Activated CD8-positive, alpha-beta memory T cell treated with anti-CD3 and anti-CD28 coated beads, Interleukin-2, amount 50 U/mL, for 4 hours (primary cell): ENCODE data around the gene DVL3.
A peak's percentile ranks its signal among the peaks of the same experiment; 100 is the strongest.
"Not testable (repeated sequence)": the region's sequence is repeated elsewhere in the genome, so short reads cannot be mapped to it uniquely, and the experiment has no call there.

Experiments
- DNase-seq: peaks from one replicate; pipeline ENCODE4 v3.0.0-alpha.2; 2020

Gene DVL3

DNA sequence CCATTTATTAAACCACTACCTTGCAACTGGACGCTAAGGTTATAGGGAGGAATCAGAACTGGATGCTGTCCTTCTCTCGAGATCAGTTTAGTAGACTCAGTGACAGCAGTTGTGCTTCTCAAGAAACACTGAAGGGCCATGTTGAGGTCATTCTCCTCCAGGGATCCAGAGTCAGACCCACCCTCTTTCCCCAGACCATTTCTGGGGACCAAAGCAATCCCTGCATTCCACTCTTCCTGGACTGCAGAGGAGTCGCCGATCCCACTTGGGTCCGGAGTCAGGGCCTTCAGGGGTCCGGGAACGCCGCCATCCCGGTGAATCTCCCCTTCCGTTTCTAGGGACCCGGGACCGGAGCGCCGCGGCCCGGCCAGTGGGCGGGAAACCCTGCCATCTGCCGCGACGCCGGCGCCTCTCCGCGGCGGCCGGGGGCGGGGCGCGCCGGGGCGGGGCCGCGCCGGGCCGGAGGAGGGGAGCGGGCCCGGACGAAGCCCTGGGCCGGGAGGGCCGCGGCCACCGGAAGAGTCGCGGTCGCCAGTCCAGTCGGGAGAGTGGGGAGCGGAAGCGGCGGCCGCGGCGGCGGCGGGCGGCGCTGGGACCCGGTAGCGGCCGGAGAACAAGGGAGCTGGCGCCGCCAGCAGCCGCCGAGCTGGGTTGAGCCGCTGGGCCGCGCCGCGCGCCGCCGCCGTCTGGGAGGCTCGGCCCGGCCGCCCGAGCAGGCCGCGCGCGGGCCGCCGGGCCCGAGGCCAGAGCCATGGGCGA lies at the start of gene DVL3:
Gene DVL3, plus strand, starts transcription at position 493 of the 759 bp plus-strand sequence. Its CDS starts 259 bp downstream, at position 752.
- DNase-seq = peak; percentile 41

DNA sequence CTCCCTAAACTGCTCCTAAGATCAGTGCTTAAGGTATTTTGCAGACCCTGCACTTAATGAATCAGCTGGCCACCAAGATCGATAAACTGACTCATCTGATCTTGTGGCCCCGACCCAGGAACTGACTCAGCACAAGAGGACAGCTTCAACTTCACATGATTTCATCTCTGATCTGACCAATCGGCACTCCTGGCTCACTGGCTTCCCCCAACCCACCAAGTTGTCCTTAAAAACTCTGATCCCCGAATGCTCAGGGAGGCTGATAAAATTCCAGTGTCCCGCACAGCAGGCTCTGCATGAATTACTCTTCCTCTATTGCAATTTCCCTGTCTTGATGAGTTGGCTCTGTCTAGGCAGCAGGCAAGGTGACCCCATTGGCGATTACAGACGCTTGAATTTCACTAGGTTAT lies 44.9 kb upstream of the DVL3 start:
- no peak for DNase-seq

DNA sequence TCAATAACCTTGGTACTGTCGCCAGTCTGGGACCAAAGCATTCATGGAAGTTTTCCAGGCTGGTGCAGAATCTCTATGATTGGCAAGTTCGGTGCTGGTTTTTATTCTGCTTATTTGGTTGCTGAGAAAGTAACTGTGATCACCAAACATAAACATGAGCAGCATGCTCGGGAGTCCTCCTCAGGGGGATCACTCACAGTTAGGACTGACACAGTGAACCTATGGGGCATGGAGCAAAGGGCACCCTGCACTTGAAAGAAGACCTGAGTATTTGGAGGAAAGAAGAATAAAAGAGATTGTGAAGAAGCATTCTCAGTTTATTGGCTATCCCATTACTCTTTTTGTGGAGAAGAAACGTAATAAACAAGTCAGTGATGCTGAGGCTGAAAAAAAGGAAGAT lies 39.2 kb upstream of the DVL3 start:
- no peak for DNase-seq

DNA sequence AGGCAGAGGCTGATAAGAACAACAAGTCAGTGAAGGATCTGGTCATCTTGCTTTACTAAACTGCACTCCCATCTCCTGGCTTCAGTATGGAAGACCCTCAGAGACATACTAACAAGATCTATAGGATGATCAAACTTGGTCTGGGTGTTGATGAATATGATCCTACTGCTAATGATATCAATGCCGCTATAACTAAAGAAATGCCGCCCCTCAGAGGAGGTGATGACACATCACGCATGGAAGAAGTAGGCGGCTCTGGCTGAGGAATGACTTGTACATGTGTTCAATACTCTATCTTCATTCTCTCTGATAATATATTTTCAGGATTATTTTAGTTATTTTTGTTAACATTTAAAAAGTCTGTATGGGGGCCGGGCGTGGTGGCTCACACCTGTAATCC lies 37.5 kb upstream of the DVL3 start:
- DNase-seq = no peak

DNA sequence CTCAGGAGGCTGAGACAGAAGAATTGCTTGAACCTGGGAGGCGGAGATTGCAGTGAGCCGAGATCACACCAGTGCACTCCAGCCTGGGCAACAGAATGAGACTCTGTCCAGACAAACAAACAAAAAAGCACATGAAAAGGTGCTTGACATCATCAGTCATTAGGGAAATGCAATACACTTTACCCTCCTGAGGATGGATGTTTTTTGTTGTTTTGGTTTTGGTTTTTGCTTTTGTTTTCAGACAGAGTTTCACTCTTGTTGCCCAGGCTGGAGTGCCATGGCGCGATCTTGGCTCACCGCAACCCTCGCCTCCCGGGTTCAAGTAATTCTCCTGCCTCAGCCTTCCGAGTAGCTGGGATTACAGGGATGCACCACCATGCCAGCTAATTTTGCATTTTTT lies 34.1 kb upstream of the DVL3 start:
- DNase-seq = not testable (repeated sequence)

DNA sequence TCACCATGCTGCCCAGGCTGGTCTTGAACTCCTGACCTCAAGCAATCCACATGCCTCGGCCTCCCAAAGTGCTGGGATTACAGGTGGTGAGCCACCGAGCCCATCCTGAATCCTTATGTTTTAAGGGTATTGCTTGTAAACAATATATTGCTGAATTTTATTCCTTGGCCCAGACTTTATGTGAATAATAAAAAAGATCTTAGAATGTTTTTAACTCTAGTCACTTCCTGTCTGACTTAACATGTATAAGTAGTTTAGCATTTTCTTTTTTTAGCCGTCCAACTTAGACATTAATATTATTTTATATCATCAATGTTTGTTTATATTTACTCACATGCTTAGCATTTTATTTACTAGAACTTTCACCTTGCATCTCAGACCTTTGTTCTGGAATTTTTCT lies 29.2 kb upstream of the DVL3 start:
- DNase-seq = no peak

DNA sequence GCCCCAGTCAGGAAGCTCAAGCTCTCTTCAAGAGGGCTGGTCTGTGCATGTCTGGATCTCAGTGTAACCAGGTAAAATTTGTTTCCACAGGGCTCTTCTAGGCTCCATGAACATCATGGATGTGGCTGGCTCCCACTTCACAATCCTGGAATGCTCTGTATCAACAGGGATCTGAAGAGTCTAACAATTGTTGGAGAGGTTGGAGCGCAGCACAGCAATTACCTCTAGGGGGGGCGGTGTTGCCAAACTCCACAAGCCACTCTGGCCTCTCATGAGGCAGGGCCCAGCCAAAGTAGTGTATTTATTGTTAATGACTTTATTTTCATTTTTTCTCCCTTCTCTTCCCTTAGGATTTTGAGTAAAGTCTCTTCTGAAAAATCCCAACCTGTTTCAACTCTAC lies 26.2 kb upstream of the DVL3 start:
- DNase-seq = no peak

DNA sequence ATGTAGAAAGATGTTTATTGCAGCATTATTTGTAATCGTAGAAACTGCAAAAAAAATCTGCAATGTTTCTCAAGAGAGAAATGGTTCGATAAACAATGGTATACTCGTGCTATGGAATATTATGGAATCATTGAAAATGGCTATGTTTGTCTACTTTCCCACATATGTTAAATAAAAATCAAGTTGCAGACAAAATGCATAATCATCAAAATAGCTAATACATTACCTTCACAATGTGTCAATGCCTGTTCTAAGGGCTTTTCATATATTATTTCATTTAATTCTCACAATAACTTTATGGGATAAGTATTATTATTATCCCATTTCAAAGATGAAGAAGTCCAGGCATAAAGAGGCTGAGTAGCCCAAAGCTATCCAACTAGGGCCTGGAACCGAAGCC lies 22.2 kb upstream of the DVL3 start:
- no peak for DNase-seq

DNA sequence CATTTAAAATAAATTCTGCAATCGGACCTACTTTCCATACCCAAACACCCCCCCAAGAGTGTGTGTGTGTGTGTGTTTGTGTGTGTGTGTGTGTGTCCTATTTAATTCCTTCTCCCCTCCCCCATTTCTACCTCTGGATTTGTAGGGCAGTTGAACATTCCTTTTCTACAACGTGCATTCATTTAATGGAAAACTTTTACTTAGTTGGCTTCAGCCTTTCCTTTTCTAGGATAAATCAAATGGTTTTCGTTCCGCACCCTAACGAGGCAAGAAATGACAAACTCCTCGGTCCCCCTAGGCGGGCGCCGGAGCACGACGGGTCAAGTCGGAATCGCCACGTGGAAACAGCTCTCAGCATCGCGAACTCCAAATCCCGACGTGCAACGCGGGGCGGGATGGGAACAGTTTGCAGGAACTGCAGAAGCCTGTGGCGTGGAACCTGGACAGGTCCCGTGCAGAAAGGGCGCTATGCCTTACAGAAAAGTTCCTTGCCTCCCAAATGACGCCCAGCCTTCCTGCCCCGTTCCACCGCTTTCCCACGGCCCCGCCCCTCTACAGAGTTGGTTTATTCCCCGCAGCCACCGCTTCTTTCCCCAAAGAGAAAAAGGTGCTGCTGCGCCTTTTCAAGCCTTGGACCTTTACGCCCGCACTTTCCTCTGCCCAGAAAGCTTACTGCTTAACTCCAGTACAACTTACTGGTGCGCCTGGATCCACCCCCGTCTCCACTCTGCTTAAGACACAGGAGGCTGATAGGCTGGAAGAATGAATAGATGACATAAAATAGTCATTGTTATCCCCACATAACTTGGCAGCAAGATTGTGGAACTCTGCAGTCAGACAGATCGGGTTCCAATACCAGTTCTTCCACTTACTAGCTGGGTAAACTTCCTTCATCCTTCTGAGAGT lies 21.1 kb upstream of the DVL3 start:
- DNase-seq = peak; percentile 57

DNA sequence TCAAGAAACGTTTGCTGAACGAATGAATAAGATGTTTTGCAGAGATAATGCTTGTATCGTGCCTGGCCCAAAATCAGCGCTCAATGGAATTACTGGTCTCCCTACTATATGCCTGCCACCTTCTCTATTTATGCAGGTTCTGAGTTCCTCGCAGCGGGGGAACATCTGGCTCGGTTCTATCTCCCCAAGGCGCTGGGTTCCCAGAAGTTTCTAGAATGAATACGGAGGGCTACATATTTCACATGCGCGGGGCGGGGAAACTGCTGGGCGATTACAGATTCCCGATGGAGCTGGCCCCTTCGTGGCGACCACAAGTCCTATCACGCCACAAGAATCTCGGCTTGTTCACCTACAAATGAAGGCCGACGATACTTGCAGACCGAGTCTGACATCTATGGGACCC lies 20.4 kb upstream of the DVL3 start:
- no peak for DNase-seq

DNA sequence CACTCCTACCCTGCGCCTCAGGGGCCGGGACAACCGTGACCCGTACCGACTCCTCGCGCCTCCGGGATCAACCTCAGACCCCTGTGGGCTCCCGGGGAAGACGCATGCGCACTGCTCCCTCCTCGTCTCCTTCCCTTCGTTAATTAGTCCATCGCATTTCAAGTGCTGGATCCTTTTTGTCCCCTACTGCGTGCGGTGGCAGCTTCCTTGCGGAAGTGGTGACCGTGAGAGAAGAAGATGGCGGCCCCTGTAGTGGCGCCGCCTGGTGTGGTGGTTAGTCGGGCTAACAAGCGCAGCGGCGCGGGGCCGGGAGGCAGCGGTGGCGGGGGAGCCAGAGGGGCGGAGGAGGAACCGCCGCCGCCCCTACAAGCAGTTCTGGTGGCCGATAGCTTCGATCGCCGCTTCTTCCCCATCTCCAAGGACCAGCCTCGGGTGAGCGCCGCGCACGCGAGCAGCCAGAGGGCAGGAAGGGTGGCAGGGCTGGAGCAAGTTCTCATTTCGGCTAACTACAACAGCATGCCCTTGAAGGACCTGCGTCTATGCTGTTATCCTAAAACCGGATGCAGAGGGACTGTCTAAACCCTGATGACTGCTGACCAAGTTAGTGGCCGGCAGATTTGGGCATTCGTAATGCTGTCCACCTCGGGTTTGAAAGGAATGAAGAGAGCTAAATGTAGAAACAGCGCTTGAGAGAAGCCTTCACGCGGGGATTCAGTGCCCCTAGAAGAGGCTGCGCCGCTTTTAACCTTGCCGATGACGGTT lies 19.8 kb upstream of the DVL3 start, which contains the start of gene EIF2B5:
Gene EIF2B5, plus strand, starts transcription at position 210 of the 762 bp plus-strand sequence. Its CDS starts 28 bp downstream, at position 238.
- peak; percentile 83 for DNase-seq

DNA sequence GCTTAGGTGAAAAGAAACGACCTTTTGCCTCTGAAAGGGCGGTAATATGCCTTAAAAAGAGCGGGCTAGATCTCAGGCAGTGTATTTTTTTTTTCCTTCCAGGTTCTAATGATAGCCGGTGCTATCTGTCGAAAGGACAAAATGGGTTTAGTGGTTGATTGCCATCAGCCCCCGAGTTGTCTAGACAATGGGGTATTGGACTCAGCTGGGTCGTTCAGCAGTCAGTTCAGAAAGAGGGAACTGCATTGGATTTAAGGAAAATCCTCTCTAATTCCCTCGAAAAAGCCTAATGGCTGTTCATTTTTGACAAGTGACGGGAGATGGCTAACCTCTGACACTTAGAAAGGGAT lies 19.3 kb upstream of the DVL3 start:
- no peak for DNase-seq

DNA sequence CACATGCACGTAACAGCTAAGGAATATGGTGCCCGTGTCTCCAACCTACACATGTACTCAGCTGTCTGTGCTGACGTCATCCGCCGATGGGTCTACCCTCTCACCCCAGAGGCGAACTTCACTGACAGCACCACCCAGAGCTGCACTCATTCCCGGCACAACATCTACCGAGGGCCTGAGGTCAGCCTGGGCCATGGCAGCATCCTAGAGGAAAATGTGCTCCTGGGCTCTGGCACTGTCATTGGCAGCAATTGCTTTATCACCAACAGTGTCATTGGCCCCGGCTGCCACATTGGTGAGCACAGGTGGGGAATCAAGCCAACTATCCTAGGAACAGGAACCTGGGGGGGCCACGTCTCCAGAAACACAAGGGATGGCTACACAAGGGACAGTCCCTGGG lies 14.7 kb upstream of the DVL3 start:
- DNase-seq = no peak

DNA sequence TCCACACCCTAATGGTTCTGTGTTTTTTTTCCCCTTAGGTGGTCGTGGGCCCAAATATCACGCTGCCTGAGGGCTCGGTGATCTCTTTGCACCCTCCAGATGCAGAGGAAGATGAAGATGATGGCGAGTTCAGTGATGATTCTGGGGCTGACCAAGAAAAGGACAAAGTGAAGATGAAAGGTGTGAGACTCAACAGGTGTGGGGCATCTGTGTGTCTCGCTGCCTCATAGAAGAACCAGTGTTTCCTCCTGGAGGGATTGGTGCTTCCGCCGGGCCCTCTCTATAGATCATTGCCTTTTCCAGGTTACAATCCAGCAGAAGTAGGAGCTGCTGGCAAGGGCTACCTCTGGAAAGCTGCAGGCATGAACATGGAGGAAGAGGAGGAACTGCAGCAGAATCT lies 13.0 kb upstream of the DVL3 start:
- no peak for DNase-seq

DNA sequence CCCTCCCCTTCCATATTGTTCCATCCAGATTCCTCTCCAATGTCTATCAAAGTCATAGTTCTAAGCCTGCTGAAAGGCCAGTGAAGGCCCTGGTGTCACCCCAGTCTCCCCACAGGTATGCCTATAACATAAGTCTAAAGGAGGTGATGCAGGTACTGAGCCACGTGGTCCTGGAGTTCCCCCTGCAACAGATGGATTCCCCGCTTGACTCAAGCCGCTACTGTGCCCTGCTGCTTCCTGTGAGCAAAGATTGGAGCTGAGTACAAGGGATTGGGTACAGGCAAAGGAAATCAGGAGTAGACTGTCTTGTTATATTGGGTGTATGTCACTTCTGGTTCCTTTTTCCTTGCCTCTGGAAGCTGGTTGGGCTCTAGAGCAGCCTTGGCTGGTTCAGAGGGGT lies 11.8 kb upstream of the DVL3 start:
- no peak for DNase-seq

DNA sequence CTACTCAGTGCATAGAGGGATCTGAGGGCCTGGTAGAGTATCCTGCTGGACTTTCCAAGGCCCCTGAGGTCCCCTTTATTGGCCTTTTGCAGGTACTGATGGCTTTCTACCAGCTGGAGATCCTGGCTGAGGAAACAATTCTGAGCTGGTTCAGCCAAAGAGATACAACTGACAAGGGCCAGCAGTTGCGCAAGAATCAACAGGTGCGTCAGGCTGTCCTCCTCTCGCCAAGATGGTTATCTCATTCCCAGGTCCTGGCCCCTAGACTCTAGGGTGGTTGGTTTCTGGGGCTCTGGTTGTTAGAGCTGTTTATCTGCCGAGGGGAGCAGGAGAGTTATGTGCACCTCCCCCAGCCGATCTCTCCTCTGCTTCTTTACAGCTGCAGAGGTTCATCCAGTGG lies 10.7 kb upstream of the DVL3 start:
- no peak for DNase-seq

DNA sequence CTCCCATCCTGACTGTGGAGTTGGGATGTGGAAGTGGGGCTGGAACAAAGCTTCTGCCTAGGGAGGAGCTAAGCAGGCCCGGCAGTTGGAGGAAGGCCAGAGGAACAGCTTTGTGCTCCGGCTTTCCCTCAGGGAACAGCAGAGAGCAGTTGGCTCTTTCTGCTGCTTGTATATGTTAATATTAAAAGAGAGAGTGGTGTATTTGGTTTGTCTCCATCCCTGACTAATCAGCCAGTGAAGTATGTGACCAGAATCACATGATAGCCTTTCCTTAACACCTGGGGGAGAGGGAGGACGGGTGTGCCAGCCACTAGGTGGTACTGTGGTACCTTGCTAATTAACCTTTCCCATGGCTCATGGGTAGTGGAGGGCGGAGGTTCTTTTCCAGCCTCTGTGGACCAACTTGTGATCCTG lies 10.1 kb upstream of the DVL3 start:
- DNase-seq = no peak

DNA sequence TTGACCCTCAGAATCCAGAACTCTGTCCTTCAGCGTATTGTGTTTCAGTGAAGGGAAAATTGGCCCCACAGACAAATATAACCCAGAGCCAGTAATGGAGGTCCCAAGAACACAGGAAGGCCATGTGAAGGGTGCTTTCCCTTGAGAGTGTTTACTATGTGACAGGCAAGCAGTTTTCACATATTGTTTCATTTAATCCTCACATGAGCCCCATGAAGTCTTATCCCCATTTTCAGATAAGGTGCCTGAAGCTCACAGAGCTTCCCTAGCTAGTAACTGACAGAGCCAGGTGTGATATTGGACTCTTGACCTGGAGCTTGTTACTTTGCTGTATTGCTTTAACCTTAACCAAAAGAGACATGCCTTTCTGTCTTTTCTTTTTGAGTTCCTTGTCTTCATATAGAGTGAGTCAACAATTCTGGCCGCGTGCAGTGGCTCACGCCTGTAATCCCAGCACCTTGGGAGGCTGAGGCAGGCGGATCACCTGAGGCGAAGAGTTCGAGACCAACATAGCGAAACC lies 9.4 kb upstream of the DVL3 start:
- DNase-seq = no peak

DNA sequence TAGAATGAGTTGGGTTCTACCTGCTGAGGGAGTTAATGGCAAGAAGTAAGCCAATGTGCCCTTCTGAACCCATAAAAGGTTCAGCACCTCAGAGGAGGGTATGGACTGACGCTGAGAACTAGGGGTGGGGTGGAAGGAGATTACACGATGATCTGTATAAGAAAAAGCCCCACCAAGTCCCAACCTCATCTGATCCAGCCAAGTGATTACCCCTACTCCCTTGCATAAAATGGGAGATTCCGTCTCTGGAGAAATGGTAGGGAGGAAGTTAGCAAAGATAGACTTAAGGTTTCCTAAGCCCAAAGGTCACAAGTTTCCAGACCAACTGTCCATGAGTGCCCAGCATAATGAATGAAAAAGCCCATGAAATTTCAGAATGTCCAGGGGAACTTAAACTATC lies 7.1 kb upstream of the DVL3 start:
- no peak for DNase-seq

DNA sequence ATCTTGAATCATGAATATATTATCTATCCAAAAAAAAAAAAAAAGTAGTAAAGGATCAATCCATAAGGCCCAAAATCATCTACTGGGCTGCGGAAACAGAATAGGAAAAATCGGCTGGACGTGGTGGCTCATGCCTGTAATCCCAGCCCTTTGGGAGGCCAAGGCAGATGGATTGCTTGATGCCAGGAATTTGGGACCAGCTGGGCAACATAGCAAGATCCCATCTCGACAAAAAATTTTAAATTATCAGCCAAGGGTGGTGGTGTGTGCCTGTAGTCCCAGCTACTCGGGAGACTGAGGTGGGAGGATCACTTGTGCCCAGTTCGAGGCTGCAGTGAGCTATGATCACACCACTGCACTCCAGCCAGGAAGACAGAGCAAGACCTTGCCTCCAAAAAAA lies 6.1 kb upstream of the DVL3 start:
- DNase-seq = no peak

DNA sequence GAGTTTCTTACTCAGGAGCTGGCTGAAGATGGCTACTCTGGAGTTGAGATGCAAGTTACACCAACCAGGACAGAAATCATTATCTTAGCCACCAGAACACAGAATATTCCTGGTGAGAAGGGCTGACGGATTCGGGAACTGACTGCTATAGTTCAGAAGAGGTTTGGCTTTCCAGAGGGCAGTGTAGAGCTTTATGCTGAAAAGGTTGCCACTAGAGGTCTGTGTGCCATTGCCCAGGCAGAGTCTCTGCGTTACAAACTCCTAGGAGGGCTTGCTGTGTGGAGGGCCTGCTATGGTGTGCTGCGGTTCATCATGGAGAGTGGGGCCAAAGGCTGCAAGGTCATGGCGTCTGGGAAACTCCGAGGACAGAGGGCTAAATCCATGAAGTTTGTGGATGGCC lies 5.4 kb upstream of the DVL3 start:
- not testable (repeated sequence) for DNase-seq

DNA sequence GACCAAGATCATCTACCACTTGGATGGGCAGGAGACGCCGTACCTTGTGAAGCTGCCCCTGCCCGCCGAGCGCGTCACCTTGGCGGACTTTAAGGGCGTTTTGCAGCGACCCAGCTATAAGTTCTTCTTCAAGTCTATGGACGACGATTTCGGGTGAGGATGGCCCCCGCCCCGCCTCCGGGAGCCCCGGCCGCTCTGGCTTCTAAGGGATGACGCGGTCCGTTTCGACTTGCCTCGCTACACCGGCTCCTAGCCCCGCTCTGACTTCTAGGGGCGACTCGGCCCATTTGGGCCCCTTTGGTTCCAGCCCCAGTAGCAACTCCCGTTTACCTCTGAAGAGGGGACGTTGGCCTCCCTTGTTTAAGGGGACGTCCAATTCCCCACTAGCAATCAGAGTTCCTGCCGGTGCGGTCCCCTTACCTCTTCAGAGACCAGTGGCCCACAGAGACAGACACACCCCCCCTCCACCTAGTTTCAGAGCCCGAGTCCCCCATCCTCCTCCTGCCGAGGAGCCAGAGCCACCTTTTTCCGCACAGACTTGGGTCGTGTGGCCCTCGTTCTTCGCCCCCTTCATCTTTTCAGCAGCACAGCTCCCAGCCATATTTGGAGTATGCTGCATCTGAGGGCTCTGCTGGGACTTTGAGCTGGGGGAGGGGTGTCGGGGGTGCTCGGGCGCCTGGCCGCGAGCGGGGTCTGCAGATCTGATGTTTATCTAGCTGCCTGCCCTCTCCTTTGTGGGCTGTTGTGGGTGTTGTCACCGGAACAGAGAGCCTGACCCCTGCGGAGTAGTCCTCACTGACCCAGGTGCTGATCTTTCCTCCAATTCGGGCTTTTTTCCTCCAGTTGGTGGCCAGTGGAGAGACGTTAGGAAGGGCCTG lies 706 bp downstream of the DVL3 start:
- DNase-seq = peak; percentile 50
